SK-N-MC (cell line): ENCODE measurements around the gene ADH7.

ENCODE experiments used
- EZH2 ChIP-seq: fragments of 200-600 bp; sonication (generic); IDR thresholded peaks from one replicate; pipeline ENCODE4 v1.6.1; 2017; ENCODE audit warnings: antibody characterized with exemption
- POLR2AphosphoS5 ChIP-seq: IDR thresholded peaks from 2 replicates; pipeline ENCODE4 v1.6.1; 2012; ENCODE audit warnings: mild to moderate bottlenecking, low read depth, low read length, borderline replicate concordance

- TF ChIP-seq POLR2AphosphoS5 (no peak), EZH2 (no peak)
Measured at GRCh38 chr4:99410075-99410474, 25.1 kb downstream of the ADH7 start.
